GOT3 (cell line): ENCODE measurements around the gene COL27A1.
"Not testable (repeated sequence)": the region's sequence is repeated elsewhere in the genome, so short reads cannot be mapped to it uniquely, and the experiment has no call there.

Source experiments
- DNase-seq: peaks from one replicate; lab custom pipeline; 2025; ENCODE audit warnings: mixed read lengths; lab: John Stamatoyannopoulos, UW

COL27A1 gene

DNA sequence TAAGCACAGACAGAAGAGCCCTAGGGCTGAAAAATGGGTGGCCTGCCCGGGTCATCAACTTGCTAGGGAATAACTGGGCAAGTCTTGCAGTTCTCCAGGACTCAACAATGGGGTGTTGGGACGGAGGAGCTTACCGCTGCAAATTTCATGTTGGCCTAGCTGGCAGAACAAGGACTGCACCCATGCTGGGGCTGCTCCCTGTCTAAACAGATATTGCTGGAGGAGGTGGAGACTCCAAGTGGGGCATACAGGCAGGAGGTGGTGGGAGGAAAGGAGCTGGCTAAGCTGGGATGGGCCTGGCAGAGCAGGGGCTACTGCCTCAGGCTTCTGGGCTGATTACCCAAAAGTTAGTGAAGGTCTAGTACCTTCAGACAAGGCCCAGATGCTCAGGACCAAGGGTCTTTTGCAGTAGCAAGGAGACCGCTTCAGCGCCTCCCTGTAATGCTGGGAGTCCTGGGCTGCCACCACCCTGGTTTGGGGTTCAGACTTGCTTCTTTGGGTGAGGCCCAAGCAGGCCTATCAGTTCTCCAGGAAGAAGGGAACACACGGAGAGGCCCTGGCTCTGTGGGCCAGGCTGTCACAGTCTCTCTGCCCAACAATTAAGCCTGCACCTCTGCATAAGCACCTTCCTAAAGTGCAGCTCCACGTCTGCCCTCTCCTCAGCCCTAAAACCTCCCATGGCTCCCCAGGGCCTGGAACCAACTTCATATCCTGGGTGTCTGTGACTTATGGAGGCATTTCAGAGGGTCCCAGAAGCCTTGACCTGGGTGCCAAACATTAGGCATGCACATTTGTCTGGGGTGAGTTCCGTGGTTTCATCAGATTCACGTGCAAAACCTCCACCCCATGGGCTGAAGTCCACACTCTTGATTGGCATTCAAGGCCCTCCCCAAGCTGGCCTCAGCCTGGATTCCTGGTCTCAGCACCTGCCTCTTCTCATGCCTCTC, 32.0 kb upstream of the COL27A1 start:
- DNase-seq: no peak

DNA sequence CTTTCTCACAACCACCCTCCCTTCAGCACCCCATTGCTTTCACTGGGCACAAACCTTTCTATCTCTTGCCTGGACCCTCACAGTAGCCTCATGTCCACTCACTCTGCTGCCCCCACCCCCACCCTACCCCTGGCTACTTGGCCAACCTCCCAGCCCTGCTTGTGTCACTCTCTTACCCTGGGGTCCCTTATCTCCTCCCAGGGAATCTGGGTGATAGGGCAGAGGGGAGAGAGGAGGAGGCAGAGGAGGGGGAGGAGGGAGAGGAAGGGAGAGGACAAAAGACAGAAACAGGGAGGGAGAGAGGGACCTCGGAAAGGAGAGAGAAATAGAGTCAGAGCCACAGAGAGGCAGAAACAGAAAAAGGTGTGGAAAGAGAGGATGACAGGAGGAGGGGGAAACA, 31.2 kb upstream of the COL27A1 start:
- DNase-seq: no peak

DNA sequence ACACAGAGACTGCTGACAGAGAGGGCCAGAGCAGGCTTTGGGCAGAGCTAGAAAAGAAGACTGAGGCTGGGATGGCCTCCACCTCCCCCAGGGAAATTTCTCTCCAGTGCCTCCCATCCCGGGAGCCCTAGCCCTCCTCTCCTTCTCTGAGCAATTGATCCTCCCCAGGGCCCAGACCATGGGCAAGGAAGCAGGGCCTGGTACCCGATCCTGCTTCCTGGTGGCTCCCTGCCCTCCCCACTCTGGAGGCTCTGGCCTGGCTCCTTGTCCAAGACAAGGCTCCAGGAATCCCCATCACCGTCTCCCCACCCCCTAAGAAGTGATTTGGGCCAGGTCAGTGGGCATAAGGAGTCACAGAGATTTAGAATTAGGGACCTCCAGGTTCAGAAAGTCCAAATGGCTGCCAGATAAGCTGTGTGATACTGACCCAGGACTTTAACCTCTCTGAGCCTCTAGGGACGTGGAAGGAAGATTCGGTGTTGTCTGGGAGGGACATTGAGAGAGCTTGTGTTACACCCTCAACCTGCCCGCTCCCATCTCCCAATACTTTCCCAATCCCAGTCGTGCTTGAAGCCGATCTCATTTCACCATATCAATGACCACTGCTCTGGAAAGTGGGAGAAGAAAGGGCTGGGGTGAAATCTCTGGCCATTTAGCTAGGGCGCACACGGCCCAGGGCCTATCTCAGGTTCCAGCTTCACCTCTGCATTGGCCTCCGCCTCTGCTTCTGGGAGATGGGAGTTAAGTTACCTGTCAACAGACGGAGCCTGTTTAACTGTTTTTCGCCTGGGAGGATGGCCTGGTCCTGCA, 30.5 kb upstream of the COL27A1 start:
- no peak for DNase-seq

DNA sequence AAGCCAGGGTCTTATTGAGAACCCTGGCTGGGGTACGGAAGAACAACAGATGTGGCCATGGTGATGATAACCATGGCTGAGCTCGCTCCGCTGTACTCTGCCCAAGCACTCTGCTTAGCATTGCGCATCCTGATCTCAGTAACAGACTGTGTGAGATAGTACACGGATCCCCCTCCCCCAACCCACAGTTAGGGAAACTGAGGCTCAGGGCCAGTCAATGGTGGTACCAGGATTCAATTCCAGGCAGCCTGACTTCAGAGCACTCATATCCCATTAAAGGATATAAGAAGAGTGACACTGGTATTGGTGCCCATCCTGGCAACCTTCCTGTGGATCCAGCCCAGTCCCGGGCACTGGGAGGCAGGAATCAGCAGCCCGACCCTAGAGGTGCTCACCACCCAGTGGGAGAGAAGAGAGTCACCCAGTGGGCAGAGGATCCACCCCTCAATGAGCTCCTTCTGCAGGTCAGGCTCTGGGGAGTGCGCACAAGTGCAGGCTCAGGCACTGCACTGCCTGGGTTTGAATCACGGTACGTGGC, 29.8 kb upstream of the COL27A1 start:
- DNase-seq: no peak

DNA sequence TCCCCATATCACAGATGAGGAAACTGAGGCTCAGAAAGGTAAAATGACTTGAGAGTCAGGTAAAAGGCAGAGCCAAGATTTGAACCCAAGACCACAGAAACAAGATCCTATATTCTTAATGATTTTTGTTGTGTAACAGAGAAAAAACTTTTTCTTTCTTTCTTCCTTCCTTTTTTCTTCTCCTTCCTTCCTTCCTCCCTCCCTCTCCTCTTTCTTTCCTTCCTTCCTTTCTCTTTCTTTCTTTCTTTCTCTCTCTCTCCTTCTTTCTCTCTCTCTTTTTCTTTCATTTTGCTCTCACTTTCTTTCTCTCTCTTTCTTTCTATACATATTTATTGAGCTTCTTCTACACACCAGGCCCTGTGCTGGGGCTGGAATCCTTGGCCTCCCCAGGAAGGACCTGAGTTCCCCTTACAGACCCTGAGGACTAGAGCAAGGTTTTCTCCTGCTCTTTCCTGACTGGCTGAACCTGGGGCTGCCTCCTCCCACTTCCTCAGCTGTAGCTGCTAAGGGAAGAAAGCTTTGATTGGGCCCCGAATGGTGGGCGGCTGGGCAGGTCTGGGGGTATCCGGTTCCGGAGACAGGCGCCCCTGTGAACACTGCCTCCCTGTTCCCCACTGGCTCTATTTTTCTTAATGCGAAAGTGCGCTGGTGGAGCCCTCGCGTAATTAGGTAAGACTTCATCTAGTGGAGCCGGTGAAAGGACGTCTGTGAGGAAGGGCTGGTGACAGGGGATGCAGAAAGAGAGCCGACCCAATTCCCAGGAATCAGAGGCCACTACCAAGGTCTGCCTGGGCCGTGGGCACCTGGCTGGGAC, 28.9 kb upstream of the COL27A1 start:
- no peak for DNase-seq

DNA sequence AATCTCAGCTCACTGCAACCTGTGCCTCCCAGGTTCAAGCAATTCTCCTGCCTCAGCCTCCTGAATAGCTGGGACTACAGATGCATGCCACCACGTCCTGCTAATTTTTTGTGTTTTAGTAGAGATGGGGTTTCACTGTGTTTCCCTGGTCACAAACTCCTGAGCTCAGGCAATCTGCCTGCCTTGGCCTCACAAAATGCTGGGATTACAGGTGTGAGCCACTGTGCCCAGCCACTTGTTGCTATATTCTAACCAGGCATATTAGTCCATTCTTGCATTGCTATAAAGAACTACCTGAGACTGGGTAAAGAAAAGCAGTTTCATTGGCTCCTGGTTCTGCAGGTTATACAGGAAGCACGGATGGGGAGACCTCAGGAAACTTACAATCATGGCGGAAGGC, 26.6 kb upstream of the COL27A1 start:
- DNase-seq: not testable (repeated sequence)

DNA sequence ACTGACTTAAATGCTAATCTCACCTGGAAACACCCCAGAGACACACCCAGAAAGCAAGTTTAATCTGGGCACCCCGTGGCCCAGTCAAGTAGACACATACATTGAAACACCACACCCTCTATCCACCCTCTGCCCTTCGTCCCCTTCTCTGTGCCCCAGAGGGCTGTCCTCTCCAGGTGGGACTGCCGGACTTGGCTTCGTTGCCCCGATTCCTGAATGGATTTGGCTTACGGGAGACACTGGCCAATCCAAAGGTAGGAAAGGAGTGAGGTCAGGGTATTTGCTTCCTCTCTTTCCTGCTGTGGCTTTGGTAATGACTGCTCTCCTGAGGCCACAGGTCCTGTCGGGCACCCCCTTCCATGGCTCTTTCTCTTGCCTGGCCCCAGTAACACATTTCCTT, 25.2 kb upstream of the COL27A1 start:
- no peak for DNase-seq

DNA sequence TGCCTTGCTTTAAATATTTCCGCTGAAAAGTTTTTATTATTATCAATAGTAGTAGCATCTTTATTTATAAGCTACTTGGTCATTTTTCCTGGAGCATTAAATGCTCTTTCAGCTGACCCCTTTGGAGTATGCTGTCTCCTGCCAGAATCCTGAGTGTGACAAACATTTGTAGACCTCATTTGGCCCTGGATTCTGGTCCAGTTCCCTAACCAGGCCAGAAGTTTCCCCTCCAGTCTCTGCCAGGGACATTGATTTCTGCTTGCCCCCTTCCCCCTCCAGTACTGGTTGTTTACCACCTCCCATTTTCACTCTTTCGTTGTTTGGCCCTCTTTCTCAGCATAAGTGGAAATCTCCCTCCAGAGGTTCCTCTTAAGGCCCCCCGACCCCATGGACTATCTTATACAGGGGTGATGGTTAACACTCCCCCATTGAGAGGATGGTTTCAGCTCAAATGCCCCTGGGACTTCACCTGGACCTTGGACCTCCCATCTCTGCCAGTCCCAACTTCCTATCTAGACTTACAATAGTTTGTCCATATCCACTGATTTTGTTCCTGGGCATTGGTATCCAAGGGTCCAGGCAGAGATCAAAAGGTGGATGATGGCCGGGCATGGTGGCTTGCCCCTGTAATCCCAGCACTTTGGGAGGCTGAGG, 24.6 kb upstream of the COL27A1 start:
- DNase-seq: no peak

DNA sequence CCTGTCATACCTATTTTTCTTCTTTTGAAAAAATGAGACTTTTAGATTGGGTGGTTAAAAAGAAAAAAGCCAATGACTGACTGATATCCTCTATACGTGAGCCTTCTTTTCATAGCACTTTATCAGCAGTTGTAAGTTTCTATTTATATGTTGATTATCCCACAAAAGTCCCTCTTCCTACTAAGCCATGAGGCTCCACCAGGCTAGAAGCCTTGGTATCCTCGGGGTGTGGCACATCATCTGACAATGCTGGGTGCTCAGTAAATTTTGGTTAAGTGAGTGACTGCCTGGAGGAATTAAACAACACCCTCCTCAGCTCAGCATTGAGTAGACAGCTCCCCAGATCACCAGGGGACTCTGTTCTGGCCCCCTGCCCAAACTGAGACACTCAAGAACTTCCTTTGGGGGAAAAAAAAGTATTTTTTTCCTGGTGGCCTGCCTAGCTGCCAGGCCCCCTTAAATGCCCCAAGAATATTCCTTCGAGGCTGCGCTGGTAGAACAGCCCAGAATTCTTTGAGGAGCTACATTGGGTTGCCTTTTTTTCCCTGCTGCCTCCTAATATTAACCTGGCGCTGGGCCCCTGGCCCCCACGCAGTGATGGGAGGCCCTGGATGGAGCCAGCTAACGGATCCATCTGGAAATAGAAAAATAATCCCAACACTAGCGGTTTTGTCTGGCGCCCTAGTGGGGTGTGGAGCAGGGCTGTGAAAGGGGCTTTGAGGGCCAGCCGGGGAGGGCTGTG, 23.4 kb upstream of the COL27A1 start:
- DNase-seq: no peak

DNA sequence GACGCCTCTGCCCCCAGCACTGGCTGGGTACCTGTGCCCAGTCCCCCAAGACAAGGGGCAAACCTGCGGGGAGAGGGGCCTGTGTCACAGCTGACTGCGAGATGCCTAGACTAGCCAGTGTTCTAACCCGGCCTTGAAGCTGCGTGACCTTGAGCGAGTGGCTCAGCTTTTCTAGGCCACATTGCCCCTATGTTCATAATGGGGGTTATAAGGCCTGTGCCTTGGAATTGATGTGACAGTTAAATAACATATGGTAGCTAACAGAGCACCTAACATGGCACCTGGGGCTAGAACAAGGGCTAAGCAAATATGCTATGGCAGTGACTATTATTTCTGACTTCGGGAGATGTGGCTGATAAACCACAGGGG, 22.8 kb upstream of the COL27A1 start:
- DNase-seq: no peak

DNA sequence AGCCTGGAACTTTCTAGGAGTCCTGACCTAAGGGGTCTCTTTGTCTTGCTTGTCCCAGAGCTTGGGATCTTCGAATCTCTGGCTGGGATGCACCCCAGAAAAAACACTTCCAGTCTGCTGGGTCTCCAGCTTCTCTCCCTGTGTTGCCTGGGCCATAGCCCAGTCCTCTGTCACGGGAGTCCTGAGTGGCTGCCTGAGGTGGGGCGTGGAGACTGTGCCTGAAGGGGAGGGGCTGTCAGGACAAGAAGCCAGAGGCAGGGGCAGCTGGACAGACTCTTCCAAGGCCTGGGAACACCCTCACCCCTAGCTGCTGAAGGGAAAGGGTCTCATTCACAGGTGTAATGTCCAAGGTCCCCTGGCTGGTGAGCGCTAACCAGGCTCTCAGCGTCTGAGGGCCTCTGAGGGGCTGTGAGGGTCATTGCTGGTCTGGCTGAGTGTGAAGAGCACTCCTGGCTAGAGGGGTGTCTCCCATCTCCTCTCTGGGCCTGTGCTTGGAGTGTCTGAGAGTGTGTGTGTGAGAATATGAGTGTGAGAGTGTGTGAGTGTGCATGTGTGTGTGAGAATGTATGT, 20.4 kb upstream of the COL27A1 start:
- no peak for DNase-seq

DNA sequence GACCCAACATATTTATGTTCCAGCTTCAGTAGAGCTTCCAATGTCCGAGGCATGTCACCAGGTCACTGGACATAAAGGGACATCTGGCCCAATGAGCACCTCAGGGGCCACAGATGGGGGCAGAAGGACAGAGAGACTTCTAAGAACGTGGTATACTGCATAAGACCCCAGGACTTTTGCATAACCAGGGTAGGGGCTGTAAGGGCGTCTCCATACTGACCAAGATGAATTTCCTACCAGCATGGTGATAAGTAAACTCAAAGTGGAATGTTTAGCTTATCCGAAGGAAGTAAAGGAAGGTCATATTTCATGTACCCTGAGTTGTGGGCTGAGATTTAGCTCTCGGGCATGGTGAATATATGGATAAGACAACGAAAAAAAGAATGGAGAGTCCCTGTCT, 17.5 kb upstream of the COL27A1 start:
- no peak for DNase-seq

DNA sequence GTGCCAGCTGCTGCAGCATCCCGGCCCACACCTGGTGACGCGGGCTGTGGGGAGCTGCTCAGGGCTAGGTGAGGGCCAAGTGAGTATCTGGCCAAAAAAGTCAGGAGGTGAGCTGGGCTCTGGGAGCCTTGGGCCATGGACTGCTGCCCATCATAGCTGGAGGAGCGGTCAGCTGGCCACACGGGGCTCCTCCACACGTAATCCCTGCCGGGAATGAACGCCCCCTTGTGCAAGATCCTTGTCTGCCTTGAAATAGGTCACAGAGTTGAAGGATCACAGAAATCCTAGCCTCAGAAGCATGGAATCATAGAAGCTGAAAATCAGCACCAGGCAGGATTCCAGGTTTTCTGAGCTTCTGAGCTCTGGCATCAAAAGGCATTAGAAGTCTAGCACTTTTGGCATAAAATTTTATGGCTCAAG, 16.8 kb upstream of the COL27A1 start:
- no peak for DNase-seq

DNA sequence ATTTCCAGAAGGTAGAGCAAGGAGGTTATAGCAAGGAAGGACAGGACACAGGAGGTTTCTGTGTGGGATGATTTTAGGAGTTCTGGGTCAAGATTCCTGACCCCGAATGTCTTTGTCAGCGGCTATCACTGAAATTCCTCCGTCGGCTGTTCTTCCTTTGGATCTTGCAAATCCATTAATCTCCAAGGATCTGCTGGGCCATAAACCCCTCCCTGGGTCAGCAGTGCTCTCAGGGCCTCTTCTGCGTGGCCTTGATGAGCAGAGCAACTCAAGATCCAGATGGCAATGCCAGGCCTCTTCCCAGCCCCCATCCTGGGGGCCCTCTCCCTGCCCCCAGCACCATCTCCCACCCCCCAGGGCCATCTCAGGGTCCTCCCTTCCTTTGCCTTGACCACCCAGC, 16.3 kb upstream of the COL27A1 start:
- no peak for DNase-seq

DNA sequence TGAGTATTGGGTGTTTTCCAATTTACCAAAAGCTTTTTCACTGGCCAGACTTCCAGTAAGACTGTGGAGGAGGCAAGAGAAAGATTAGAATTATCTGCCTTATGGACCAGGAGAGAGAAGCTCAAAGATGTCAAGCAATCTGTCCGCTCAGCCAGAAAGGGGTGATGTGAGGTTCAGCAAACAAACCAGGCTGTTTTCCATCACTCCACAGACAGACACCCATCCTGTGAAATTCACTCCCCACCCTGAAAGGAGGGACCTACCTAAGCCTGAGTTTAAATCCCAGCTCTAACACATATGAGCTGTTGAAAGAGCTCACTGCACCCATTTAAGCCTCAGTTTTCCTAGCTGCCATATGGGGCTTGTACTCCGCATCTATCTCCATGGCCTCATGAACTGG, 14.9 kb upstream of the COL27A1 start:
- DNase-seq: no peak

DNA sequence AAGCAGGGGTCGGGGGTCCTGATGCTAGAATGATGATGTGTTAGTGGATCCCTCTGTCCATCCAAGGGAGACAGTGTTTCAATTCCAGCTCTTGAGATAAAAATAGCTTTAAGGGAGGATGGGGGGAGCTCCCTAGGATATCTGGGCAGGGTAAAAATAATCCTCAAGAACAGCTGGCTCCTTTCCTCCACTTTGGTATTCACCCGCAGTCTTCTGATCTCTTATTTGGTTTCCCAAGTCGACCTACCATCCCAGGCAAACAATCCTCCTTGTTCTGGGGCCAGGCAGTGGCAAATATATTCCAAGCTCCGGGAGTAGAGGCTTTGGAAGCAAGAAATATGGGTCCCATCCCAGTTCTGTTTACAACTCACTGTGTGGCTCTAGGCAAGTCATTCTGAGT, 14.5 kb upstream of the COL27A1 start:
- DNase-seq: no peak

DNA sequence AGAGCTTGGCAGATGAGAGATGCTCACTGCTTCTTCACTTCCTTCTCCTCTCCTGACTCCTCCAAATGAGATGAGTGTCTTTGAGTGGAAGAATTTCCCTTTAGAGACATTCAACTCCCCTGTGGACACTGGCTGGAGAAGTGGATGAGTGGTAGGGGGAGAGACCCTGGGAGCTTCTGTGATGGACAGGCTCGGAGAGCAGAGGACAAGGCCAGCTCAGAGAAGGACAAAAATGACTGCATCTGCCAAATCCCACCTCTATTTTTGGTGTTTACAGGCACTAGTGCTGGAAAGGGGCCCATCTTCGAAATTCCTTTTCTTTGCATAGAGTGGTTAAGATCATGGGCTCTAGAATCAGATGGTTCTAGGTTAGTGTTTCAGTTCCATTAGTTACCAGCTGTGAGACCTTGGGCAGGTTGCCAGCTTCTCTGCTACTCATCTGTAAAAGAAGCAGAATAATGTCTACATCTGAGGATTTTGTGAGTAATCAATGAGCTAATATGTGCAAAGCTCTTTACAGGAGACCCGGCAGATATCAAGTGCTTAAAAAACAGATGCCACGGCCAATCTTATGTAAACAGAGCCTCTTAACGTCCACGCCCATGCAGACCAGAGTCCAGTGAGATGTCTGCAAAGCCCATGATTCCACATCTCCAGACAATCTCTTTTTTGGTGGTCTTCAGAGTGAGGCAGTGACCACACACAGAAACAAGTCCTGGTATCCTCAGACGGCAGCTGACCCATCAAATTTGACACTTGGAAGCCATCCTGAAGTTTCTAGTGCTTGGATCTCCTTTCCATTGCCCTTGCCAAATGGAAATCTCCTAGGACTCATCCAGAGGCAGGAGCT, 13.6 kb upstream of the COL27A1 start:
- DNase-seq: no peak

DNA sequence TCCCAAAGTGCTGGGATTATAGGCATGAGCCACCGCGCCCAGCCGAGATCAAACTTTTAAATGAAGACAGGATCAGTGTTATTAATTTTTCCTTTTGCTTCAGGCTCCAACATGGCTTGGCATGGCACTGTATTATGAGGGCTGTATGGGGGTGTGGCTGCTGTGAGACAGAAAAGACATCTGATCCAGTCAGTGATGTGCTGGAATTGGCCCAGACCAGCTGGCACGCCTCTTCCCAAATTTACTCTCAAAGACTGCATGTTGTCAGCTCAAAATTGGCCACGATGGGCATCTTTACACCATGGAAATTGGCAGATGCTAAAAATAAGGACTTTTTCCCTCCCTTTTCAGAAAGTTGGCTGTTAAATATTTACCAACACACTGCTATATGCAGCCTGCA, 12.1 kb upstream of the COL27A1 start:
- DNase-seq: no peak

DNA sequence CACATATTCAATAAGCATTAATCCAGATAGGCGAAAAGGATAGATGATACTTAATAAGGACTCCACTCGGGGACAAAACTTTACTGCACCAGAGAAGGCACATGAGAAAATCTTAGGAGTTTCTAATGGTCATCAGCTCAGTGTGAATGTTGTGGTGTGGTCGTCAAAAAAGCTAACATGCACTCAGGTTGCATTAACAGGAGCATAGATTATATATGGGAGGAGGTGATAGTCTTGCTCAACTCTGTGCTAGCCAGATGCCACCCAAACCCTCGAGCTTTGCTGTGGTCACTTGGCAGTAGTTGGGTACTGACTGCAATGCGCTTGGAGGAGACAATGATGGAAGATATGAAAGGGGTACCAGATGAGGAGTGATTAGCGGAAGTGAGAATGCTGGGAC, 8.6 kb upstream of the COL27A1 start:
- no peak for DNase-seq

DNA sequence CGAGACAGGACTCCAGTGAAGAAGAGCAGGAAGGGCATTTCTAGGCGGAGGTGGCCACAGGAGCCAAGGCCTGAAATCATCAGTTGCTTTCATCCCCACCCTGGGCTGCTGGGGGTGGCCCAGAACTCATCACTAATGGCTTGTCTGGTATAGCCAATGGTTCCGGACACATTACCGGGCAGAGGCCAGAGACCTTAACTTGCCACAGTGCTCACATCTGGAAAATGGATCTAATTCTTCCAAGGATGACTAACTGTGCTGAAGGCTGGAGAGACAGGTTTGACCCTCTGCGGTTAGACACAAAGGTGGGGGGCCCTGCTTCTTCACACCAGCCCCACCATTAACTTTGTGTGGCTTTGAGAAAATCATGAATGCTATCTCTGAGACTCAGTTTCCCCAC, 6.2 kb upstream of the COL27A1 start:
- DNase-seq: no peak
